Neural cell (in vitro differentiated cells): ENCODE data around the gene AKR1A1. TPM values are rescaled to one million over a fixed set of nuclear protein-coding genes. Genes with fewer than 3 reads are reported as not detected.
A peak's percentile ranks its signal among the peaks of the same experiment; 100 is the strongest.

Source experiments
- H2AFZ ChIP-seq: fragments of 200-600, 300-800 bp; sonication (generic), shearing (Covaris generic); 2 replicates; pipeline ENCODE4 v1.6.0; 2014; ENCODE audit warnings: low read depth, mild to moderate bottlenecking, antibody characterized with exemption, low read length, moderate library complexity
- H3F3A ChIP-seq: fragments of 200-600 bp; shearing (Covaris generic); 2 replicates; pipeline ENCODE4 v1.6.1; 2016; ENCODE audit warnings: mild to moderate bottlenecking, moderate library complexity, mixed read lengths, antibody characterized with exemption, low read length; ENCODE audit not compliant: insufficient read depth, poor library complexity, severe bottlenecking
- H3K27ac ChIP-seq: fragments of 200-600, 300-800 bp; sonication (generic), shearing (Covaris generic); 2 replicates; pipeline ENCODE4 v1.5.1; 2014; ENCODE audit warnings: mild to moderate bottlenecking, low read length, moderate library complexity
- H3K27me3 ChIP-seq: fragments of 300-800, 200-600 bp; sonication (generic), shearing (Covaris generic); 2 replicates; pipeline ENCODE4 v1.6.0; 2014; ENCODE audit warnings: mild to moderate bottlenecking, low read depth, low read length, moderate library complexity; ENCODE audit not compliant: insufficient read depth
- H3K36me3 ChIP-seq: fragments of 300-800, 200-600 bp; sonication (generic), shearing (Covaris generic); 2 replicates; pipeline ENCODE4 v1.5.1; 2014; ENCODE audit warnings: mild to moderate bottlenecking, antibody characterized with exemption, low read length, moderate library complexity; ENCODE audit not compliant: insufficient read depth
- H3K4me2 ChIP-seq: fragments of 300-800, 200-600 bp; sonication (generic), shearing (Covaris generic); 2 replicates; pipeline ENCODE4 v1.6.0; 2014; ENCODE audit warnings: mild to moderate bottlenecking, low read length
- H3K4me3 ChIP-seq: fragments of 300-800, 200-600 bp; sonication (generic), shearing (Covaris generic); 2 replicates; pipeline ENCODE4 v1.5.1; 2014; ENCODE audit warnings: mild to moderate bottlenecking, low read length, moderate library complexity
- H3K79me2 ChIP-seq: fragments of 200-600 bp; shearing (Covaris generic); replicated peaks from 2 replicates; pipeline ENCODE4 v1.6.0; 2014; ENCODE audit warnings: mild to moderate bottlenecking, low read length, moderate library complexity; ENCODE audit not compliant: insufficient read depth
- H3K9ac ChIP-seq: fragments of 300-800, 200-600 bp; sonication (generic), shearing (Covaris generic); 2 replicates; pipeline ENCODE4 v1.6.1; 2016; ENCODE audit warnings: mild to moderate bottlenecking, low read length, mixed read lengths
- H3K9me2 ChIP-seq: fragments of 200-600 bp; shearing (Covaris generic); 2 replicates; pipeline ENCODE4 v1.6.1; 2016; ENCODE audit warnings: mild to moderate bottlenecking, low read length, mixed read lengths; ENCODE audit not compliant: insufficient read depth
- H3K9me3 ChIP-seq: fragments of 200-600, 300-800 bp; sonication (generic), shearing (Covaris generic); 2 replicates; pipeline ENCODE4 v1.6.1; 2016; ENCODE audit warnings: mild to moderate bottlenecking, mixed run types, low read length, moderate library complexity, mixed read lengths
- H4K20me1 ChIP-seq: fragments of 200-600 bp; shearing (Covaris generic); 2 replicates; pipeline ENCODE4 v1.6.1; 2016; ENCODE audit warnings: mild to moderate bottlenecking, mixed run types; ENCODE audit not compliant: insufficient read depth
- EP300 ChIP-seq: fragments of 450-650 bp; conservative IDR thresholded peaks from 2 replicates; pipeline ENCODE4 v1.6.1; 2014; ENCODE audit warnings: antibody characterized with exemption, mild to moderate bottlenecking, moderate library complexity; ENCODE audit not compliant: poor library complexity, severe bottlenecking
- EZH2 ChIP-seq: fragments of 200-600, 300-800 bp; shearing (Covaris generic), sonication (generic); IDR thresholded peaks from 2 replicates; pipeline ENCODE4 v1.6.1; 2014; ENCODE audit warnings: antibody characterized with exemption, low read length, borderline replicate concordance, mild to moderate bottlenecking; ENCODE audit not compliant: insufficient read depth, poor library complexity, severe bottlenecking
- MXI1 ChIP-seq: fragments of 450-650 bp; conservative IDR thresholded peaks from 2 replicates; pipeline ENCODE4 v1.6.1; 2014; ENCODE audit warnings: antibody characterized with exemption, mild to moderate bottlenecking; ENCODE audit not compliant: poor library complexity, severe bottlenecking
- POLR2AphosphoS5 ChIP-seq: IDR thresholded peaks from 2 replicates; pipeline ENCODE4 v1.6.1; 2012
- RAD21 ChIP-seq: fragments of 450-650 bp; conservative IDR thresholded peaks from 2 replicates; pipeline ENCODE4 v1.6.1; 2014; ENCODE audit warnings: antibody characterized with exemption, mild to moderate bottlenecking, moderate library complexity
- SMC3 ChIP-seq: fragments of 450-650 bp; conservative IDR thresholded peaks from 2 replicates; pipeline ENCODE4 v1.6.1; 2014; ENCODE audit warnings: antibody characterized with exemption, mild to moderate bottlenecking, moderate library complexity; ENCODE audit not compliant: poor library complexity
- TAF1 ChIP-seq: IDR thresholded peaks from 2 replicates; pipeline ENCODE4 v1.6.1; 2012; ENCODE audit warnings: low read depth
- polyA plus RNA-seq: library from polyadenylated mRNA; depleted of rRNA; stranded (reverse); fragments of >200 nt; gene quantifications from 2 replicates; pipeline ENCODE4 v1.2.3, GENCODE V29; 2014
- TF ChIP-seq, protein P1 (sequence below): fragments of 450-650 bp; IDR thresholded peaks from 2 replicates; pipeline ENCODE4 v1.5.1; 2014; ENCODE audit warnings: antibody characterized with exemption, mild to moderate bottlenecking, moderate library complexity; ENCODE audit not compliant: poor library complexity, severe bottlenecking
- TF ChIP-seq, protein P2 (sequence below): IDR thresholded peaks from 2 replicates; pipeline ENCODE4 v1.6.1; 2012; ENCODE audit warnings: borderline replicate concordance

The AKR1A1 gene
- polyA plus RNA-seq, 1 donor from 2014 or later = 170 TPM

DNA sequence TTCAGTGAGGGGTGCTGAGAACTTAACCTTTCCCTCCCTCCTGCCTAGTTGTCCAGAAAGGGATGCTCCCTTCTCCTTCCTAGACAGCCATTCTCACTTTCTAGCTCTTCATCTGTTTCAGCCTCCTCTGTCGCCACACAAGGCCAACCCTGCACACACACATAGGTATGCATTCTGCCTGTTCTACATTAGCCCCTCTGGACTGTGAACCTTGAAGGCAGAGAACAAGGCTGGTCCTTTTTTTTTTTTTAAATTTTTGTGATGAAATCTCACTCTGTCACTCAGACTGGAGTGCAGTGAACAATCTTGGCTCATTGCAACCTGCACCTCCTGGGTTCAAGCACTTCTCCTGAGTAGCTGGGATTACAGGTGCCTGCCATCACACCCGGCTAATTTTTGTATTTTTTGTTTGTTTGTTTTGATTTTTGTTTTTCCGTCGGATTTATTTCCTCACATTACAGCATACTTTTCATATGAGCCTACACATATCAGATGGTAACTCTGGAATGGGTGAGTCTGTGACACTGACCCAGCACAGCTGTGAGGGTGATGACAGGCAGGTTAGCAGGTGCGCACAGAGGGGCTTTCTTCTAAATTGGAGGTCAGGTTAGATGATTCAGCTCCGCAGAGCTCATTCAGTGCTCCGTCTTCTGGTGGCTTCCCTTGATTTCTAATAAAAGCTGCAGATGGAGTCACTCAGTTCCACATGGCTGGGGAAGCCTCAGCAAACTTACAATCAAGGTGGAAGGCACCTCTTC is 4.9 kb upstream of the AKR1A1 start:
- Histone ChIP-seq H2AFZ (no peak overlapping the region), H3K9ac (no peak overlapping the region), H3K27ac (no peak overlapping the region), H3K36me3 (no peaks in the 10 kb centered on the region), H3K27me3 (no peaks in the 10 kb centered on the region), H3K9me2 (no peaks in the 10 kb centered on the region), H3K4me3 (no peak overlapping the region), H3K4me2 (no peak overlapping the region), H4K20me1 (no peaks in the 10 kb centered on the region), H3K79me2 (no peaks in the 10 kb centered on the region), H3F3A (no peaks in the 10 kb centered on the region), H3K9me3 (no peaks in the 10 kb centered on the region)
- TF ChIP-seq MXI1 (no peak), EP300 (no peak), EZH2 (no peak), SMC3 (no peak), RAD21 (no peak), TAF1 (no peak), POLR2AphosphoS5 (no peak)
- TF ChIP-seq, protein P1, sequence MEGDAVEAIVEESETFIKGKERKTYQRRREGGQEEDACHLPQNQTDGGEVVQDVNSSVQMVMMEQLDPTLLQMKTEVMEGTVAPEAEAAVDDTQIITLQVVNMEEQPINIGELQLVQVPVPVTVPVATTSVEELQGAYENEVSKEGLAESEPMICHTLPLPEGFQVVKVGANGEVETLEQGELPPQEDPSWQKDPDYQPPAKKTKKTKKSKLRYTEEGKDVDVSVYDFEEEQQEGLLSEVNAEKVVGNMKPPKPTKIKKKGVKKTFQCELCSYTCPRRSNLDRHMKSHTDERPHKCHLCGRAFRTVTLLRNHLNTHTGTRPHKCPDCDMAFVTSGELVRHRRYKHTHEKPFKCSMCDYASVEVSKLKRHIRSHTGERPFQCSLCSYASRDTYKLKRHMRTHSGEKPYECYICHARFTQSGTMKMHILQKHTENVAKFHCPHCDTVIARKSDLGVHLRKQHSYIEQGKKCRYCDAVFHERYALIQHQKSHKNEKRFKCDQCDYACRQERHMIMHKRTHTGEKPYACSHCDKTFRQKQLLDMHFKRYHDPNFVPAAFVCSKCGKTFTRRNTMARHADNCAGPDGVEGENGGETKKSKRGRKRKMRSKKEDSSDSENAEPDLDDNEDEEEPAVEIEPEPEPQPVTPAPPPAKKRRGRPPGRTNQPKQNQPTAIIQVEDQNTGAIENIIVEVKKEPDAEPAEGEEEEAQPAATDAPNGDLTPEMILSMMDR = no peak
- TF ChIP-seq, protein P2, sequence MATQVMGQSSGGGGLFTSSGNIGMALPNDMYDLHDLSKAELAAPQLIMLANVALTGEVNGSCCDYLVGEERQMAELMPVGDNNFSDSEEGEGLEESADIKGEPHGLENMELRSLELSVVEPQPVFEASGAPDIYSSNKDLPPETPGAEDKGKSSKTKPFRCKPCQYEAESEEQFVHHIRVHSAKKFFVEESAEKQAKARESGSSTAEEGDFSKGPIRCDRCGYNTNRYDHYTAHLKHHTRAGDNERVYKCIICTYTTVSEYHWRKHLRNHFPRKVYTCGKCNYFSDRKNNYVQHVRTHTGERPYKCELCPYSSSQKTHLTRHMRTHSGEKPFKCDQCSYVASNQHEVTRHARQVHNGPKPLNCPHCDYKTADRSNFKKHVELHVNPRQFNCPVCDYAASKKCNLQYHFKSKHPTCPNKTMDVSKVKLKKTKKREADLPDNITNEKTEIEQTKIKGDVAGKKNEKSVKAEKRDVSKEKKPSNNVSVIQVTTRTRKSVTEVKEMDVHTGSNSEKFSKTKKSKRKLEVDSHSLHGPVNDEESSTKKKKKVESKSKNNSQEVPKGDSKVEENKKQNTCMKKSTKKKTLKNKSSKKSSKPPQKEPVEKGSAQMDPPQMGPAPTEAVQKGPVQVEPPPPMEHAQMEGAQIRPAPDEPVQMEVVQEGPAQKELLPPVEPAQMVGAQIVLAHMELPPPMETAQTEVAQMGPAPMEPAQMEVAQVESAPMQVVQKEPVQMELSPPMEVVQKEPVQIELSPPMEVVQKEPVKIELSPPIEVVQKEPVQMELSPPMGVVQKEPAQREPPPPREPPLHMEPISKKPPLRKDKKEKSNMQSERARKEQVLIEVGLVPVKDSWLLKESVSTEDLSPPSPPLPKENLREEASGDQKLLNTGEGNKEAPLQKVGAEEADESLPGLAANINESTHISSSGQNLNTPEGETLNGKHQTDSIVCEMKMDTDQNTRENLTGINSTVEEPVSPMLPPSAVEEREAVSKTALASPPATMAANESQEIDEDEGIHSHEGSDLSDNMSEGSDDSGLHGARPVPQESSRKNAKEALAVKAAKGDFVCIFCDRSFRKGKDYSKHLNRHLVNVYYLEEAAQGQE = no peak

DNA sequence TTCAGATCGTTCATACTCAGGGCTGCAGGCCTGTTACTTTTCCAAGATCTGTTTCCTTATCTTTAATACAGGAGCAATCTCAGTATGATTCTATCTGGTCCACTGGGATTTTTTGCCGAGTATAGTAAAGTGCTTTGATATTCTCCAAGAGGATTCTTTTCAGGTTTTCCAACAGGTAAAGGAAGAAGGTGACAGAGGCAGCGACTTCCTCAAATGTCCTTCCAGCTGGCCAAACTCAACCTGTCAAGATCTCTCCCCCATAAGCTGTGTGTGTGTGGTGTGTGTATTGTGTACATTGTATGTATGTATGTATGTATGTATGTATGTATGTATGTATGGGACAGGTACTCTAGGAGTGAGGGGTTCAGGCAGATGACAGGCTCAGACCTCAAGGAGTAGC is 1.1 kb downstream of the AKR1A1 start:
- no peaks in the 10 kb centered on the region for H4K20me1 ChIP-seq
- no peaks in the 10 kb centered on the region for H3F3A ChIP-seq
- no peaks in the 10 kb centered on the region for H3K9me3 ChIP-seq
- peak overlapping the region; percentile 80 for H3K4me2 ChIP-seq
- no peaks in the 10 kb centered on the region for H3K27me3 ChIP-seq
- no peak overlapping the region for H3K27ac ChIP-seq
- peak overlapping the region; percentile 68 for H3K9ac ChIP-seq
- no peaks in the 10 kb centered on the region for H3K36me3 ChIP-seq
- H3K79me2 ChIP-seq = peaks cover 16% of the 10 kb centered on the region
- H3K4me3 ChIP-seq = peak overlapping the region; percentile 79
- H2AFZ ChIP-seq = no peak overlapping the region
- no peaks in the 10 kb centered on the region for H3K9me2 ChIP-seq
- no peak for TF ChIP-seq SMC3
- TF ChIP-seq EP300 = no peak
- no peak for TF ChIP-seq MXI1
- TF ChIP-seq, protein P2 = no peak
- no peak for TF ChIP-seq RAD21
- no peak for TF ChIP-seq TAF1
- no peak for TF ChIP-seq EZH2
- TF ChIP-seq, protein P1 = no peak
- no peak for TF ChIP-seq POLR2AphosphoS5
